ENCODE results near the gene ZNF142. TPM values are rescaled to one million over a fixed set of nuclear protein-coding genes. Genes with fewer than 3 reads are reported as not detected.

The ZNF142 gene
- total and polyA plus RNA-seq, 7 donors, result 1.8 to 33.5 (median 21.9) TPM

DNA sequence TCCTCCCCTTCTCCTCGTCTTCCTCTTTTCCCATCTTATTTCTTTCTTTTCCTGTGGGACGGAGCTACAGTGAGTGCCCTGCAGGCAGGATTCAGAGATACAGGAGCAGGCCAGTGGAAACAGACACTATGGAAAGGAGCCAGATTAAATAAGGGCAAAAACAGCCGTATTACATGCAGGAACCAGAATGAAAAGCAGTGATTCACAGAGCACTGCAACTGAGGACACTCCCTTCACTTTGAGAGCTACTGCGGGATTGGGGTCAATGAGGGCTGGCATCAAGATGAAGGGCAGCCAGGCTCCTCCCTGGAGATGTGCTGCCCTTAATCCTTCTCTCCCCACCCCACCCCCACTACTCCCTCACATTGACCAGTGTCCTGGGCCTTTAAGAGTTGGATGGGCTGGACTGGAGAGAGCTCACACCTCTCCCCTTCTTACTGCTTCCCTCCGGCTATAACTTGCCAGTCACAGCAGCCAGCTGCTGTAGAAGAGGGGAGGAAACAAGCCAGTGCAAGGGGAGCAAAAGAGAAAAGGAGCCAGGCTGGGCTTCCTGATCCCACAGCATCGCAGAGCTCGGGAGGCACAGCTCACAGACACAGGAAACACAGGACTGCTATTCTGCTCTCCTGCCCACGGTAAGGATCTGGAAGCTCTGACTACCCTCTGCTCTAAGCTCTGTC is 51.8 kb downstream of the ZNF142 start, which contains the start of gene PLCD4:
Gene PLCD4 (plus strand): TSS at position 464 of the 680 bp plus-strand sequence. CDS start 7,841 bp downstream, outside the sequence.
- peaks cover 0 to 8% of the 10 kb centered on the region in 2 donors for H3K36me3 ChIP-seq (ENCODE audit: insufficient read depth in 1 of 2, low read depth in 1 of 2)
- no peaks in the 10 kb centered on the region for H3K27me3 ChIP-seq (ENCODE audit: insufficient read depth in 3 of 3, low read length in 2 of 3)
- peak within 1 kb of the TSS; percentile 75 for H3K27ac ChIP-seq
- intact Hi-C loops (cut with DNase I), result loop anchor here (5.0 kb wide), 2 partner anchors 35 to 50 kb away; partner anchors contain the start of genes BCS1L (in 1 of the 2) and ZNF142 (in 1 of the 2)
- H3K4me1 ChIP-seq, result peaks cover 51% of the 10 kb centered on the region
- TF ChIP-seq, protein P1, sequence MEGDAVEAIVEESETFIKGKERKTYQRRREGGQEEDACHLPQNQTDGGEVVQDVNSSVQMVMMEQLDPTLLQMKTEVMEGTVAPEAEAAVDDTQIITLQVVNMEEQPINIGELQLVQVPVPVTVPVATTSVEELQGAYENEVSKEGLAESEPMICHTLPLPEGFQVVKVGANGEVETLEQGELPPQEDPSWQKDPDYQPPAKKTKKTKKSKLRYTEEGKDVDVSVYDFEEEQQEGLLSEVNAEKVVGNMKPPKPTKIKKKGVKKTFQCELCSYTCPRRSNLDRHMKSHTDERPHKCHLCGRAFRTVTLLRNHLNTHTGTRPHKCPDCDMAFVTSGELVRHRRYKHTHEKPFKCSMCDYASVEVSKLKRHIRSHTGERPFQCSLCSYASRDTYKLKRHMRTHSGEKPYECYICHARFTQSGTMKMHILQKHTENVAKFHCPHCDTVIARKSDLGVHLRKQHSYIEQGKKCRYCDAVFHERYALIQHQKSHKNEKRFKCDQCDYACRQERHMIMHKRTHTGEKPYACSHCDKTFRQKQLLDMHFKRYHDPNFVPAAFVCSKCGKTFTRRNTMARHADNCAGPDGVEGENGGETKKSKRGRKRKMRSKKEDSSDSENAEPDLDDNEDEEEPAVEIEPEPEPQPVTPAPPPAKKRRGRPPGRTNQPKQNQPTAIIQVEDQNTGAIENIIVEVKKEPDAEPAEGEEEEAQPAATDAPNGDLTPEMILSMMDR (IDR thresholded peaks at IDR 0.05), result no peak
- WGBS, 3 donors, result 2 to 4% (median 4%) methylated on average over 8 of the region's 8 CpGs
- no peaks in the 10 kb centered on the region for H3K9me3 ChIP-seq
- DNase-seq (peak; percentile 38 to 75), ATAC-seq (peak; percentile 81 to 89 (median 86))
- H3K4me3 ChIP-seq, result peak within 1 kb of the TSS; percentile 70

- peak; percentile 74 to 88 (median 84) for ATAC-seq
Observed at GRCh38 chr2:218605432-218605831, 54.0 kb downstream of the ZNF142 start.

More at GRCh38 chr2:218605432-218605831, 54.0 kb downstream of the ZNF142 start:
- Histone ChIP-seq H3K27me3 (ENCODE audit: insufficient read depth in 3 of 3, low read length in 2 of 3) (no peaks in the 10 kb centered on the region), H3K4me3 (no peak overlapping the region), H3K36me3 (ENCODE audit: insufficient read depth in 1 of 2, low read depth in 1 of 2) (no peaks in the 10 kb centered on the region), H3K9me3 (no peaks in the 10 kb centered on the region), H3K4me1 (peaks cover 38% of the 10 kb centered on the region), H3K27ac (peak overlapping the region; percentile 75)
- DNase-seq, result peak; percentile 26 to 71
- 23 to 32% (median 30%) methylated on average over 2 of the region's 2 CpGs for WGBS, 3 donors
- TF ChIP-seq, protein P1 (IDR thresholded peaks at IDR 0.05), result no peak
- intact Hi-C loops (cut with DNase I), result loop anchor here (1.0 to 5.0 kb wide), 3 partner anchors 28 to 52 kb away; partner anchors contain the start of genes BCS1L (in 1 of the 2) and ZNF142 (in 1 of the 2)

Other genes starting within 250 kb of the ZNF142 start
- gene VIL1, start 240.5 kb downstream of the ZNF142 start, total RNA-seq, result not detected
- gene VIL1, start 240.5 kb downstream of the ZNF142 start, polyA plus RNA-seq, result under 1 TPM; 0.08 to 0.10 (median 0.10) TPM
- 10 to 100 TPM in 1 of 4 donors, 1 to 10 TPM in 3; 5.9 to 10.0 (median 7.2) TPM for gene USP37, start 91.3 kb downstream of the ZNF142 start, total RNA-seq
- 1 to 10 TPM; 2.1 to 6.3 (median 3.4) TPM for gene USP37, start 91.3 kb downstream of the ZNF142 start, polyA plus RNA-seq
- gene CNOT9, start 90.8 kb downstream of the ZNF142 start, total RNA-seq, result 10 to 100 TPM; 15.9 to 22.9 (median 17.2) TPM
- gene CNOT9, start 90.8 kb downstream of the ZNF142 start, polyA plus RNA-seq, result 10 to 100 TPM; 12.3 to 20.6 (median 20.1) TPM
- 10 to 100 TPM; 20.3 to 85.2 (median 43.0) TPM for gene PLCD4, start 51.7 kb downstream of the ZNF142 start, total RNA-seq
- gene PLCD4, start 51.7 kb downstream of the ZNF142 start, polyA plus RNA-seq, result 10 to 100 TPM in 2 of 3 donors, 1 to 10 TPM in 1; 1.4 to 39.7 (median 15.9) TPM
- 10 to 100 TPM; 24.3 to 40.5 (median 26.8) TPM for gene BCS1L, start 60 bp upstream of the ZNF142 start, total RNA-seq
- gene BCS1L, start 60 bp upstream of the ZNF142 start, polyA plus RNA-seq, result 10 to 100 TPM; 13.1 to 50.1 (median 31.4) TPM
- gene RNF25, start 12.4 kb upstream of the ZNF142 start, total RNA-seq, result 10 to 100 TPM; 14.5 to 30.3 (median 20.6) TPM
- gene RNF25, start 12.4 kb upstream of the ZNF142 start, polyA plus RNA-seq, result 10 to 100 TPM; 22.6 to 32.0 (median 26.3) TPM
- 10 to 100 TPM in 1 of 4 donors, 1 to 10 TPM in 3; 3.7 to 11.3 (median 7.4) TPM for gene STK36, start 12.5 kb upstream of the ZNF142 start, total RNA-seq
- 1 to 10 TPM; 4.6 to 8.7 (median 6.1) TPM for gene STK36, start 12.5 kb upstream of the ZNF142 start, polyA plus RNA-seq
- 10 to 100 TPM; 10.9 to 14.5 (median 13.8) TPM for gene TTLL4, start 51.2 kb upstream of the ZNF142 start, total RNA-seq
- 10 to 100 TPM in 2 of 3 donors, 1 to 10 TPM in 1; 9.2 to 15.7 (median 14.0) TPM for gene TTLL4, start 51.2 kb upstream of the ZNF142 start, polyA plus RNA-seq
- gene CYP27A1, start 122.5 kb upstream of the ZNF142 start, total RNA-seq, result 10 to 100 TPM; 23.4 to 48.4 (median 45.9) TPM
- 10 to 100 TPM in 2 of 3 donors, 1 to 10 TPM in 1; 9.3 to 32.0 (median 18.4) TPM for gene CYP27A1, start 122.5 kb upstream of the ZNF142 start, polyA plus RNA-seq
- gene PRKAG3, start 172.2 kb upstream of the ZNF142 start, total RNA-seq, result 100 to 1,000 TPM in 1 of 4 donors, 10 to 100 TPM in 3; 22.0 to 187 (median 59.9) TPM
- gene PRKAG3, start 172.2 kb upstream of the ZNF142 start, polyA plus RNA-seq, result 10 to 100 TPM in 2 of 3 donors, 1 to 10 TPM in 1; 9.2 to 60.2 (median 58.5) TPM
- gene WNT6, start 200.2 kb upstream of the ZNF142 start, total RNA-seq, result 1 to 10 TPM in 1 of 4 donors, under 1 TPM in 3; 0.12 to 1.0 (median 0.48) TPM
- gene WNT6, start 200.2 kb upstream of the ZNF142 start, polyA plus RNA-seq, result under 1 TPM; 0.05 to 0.20 (median 0.20) TPM
- gene WNT10A, start 221.2 kb upstream of the ZNF142 start, total RNA-seq, result not detected
- gene WNT10A, start 221.2 kb upstream of the ZNF142 start, polyA plus RNA-seq, result under 1 TPM in 2 of 3 donors, not detected in 1; 0.01 to 0.03 TPM